Activated naive CD4-positive, alpha-beta T cell treated with anti-CD3 and anti-CD28 coated beads for 36 hours (primary cell): Measurements from ENCODE around the gene ZNF610. TPM values are rescaled to one million over a fixed set of nuclear protein-coding genes. Genes with fewer than 3 reads are reported as not detected.
A peak's percentile ranks its signal among the peaks of the same experiment; 100 is the strongest.
"Not testable (repeated sequence)": the region's sequence is repeated elsewhere in the genome, so short reads cannot be mapped to it uniquely, and the experiment has no call there.

Experiments used
- CTCF ChIA-PET: fragments of 350-600 bp; sonication (Branson Sonifier 250); formaldehyde crosslinking; loops from one replicate; lab custom pipeline; 2021; ENCODE audit warnings: antibody characterized with exemption; lab: Charles Lee
- DNase-seq: peaks from one replicate; pipeline ENCODE4 v3.0.0-alpha.2; 2020
- H3K27ac Mint-ChIP-seq: one replicate; pipeline ENCODE4 v1.8.0; 2021; ENCODE audit warnings: mild to moderate bottlenecking, mixed read lengths
- H3K27me3 Mint-ChIP-seq: one replicate; pipeline ENCODE4 v1.8.0; 2021; ENCODE audit warnings: low read depth, mixed read lengths
- H3K36me3 Mint-ChIP-seq: one replicate; pipeline ENCODE4 v1.8.0; 2021; ENCODE audit warnings: low read depth, mixed read lengths
- H3K4me1 Mint-ChIP-seq: one replicate; pipeline ENCODE4 v1.8.0; 2021; ENCODE audit warnings: low read depth, mixed read lengths
- H3K4me3 Mint-ChIP-seq: one replicate; pipeline ENCODE4 v1.8.0; 2021; ENCODE audit warnings: mild to moderate bottlenecking, moderate library complexity, mixed read lengths
- H3K9me3 Mint-ChIP-seq: one replicate; pipeline ENCODE4 v1.8.0; 2021; ENCODE audit warnings: mixed read lengths
- intact Hi-C: fragments of 100-400 bp; cut with micrococcal nuclease; formaldehyde crosslinking; loops from one replicate; pipeline ENCODE4 v1.15.1; 2023
- total RNA-seq, 2 experiments: library from RNA; stranded (reverse); gene quantifications; one replicate each; pipeline ENCODE4 v1.2.3, GENCODE V29; 2021

Gene ZNF610
- total RNA-seq, 2 experiments from 2014 or later = 0.64 TPM

DNA sequence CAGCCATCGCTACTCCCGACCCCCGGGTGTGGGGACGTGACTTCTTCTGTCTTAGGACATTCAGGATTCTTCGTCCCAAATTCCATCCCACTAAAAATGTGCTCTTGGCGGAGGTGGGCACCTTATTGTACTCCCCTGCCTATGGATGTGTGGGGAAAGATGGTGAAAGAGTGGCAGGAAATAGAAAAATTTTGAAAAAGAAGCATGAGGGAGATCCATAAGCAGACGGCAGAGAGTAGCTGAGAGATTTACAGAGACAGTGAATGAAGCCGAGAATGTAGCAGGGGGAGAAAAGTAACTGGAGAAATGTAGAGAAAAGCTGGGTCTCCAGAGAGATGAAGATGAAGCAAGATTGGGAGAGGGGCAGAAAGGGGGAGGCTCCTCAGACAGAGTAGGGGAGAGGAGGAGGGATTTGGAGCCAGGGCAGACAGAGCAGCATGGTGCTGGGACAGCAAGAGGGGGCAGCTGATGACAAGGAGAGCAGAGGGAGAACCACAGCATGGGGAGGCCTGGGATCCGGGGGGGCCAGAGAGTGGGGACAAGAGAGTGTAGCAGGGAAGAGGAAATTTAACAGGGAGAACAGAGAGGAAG is 843 bp downstream of the ZNF610 start:
- CTCF ChIA-PET = no interaction called here
- no peak for DNase-seq
- peak overlapping the region; percentile 93 for H3K4me3 Mint-ChIP-seq
- peaks cover 10% of the 10 kb centered on the region for H3K4me1 Mint-ChIP-seq
- H3K27ac Mint-ChIP-seq = peak overlapping the region; percentile 66
- intact Hi-C loops = loop anchor here (5.0 kb wide), 1 partner anchor 70 kb away; the partner anchor contains the start of gene ZNF766
- peaks cover 31% of the 10 kb centered on the region for H3K9me3 Mint-ChIP-seq
- H3K27me3 Mint-ChIP-seq = no peaks in the 10 kb centered on the region
- H3K36me3 Mint-ChIP-seq = peaks cover 22% of the 10 kb centered on the region

DNA sequence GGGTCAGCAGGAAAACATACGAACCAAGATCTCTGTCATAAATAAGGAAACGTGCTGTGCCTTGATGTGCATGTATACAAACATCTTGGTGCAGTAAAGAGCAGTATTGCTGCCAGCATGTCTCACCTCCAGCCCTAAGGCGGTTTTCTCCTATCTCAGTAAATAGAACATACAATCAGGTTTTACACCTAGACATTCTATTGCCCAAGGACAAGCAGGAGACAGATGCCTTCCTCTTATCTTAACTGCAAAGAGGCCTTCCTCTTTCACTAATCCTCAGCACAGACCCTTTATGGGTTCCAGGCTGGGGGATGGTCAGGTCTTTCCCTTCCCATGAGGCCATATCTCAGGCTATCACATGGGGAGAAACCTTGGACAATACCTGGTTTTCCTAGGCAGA is 3.0 kb downstream of the ZNF610 start:
- intact Hi-C loops = loop anchor here (5.0 kb wide), 1 partner anchor 72 kb away; the partner anchor contains the start of gene ZNF766
- not testable (repeated sequence) for H3K4me3 Mint-ChIP-seq, H3K27ac Mint-ChIP-seq

DNA sequence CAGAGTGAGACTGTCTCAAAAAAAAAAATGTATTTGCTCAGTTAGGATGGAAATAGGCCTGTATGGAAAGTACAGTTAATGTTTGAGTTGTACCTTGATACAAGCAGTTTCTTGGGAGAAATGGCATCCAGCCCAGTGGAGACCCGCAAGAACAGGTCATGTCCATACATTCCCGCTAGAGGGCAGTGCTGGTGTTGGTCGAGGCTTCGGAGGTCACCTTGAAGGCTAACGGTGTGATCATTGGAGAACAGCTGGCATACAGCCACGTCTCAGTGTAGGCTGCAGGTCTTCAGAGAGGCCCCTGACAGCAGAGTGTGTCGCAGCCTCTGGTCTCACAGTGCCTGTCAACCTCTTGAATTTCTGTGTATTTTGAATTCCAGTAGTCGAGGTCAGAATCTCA is 7.5 kb downstream of the ZNF610 start:
- DNase-seq = peak; percentile 59
- H3K4me3 Mint-ChIP-seq = no peak overlapping the region
- H3K9me3 Mint-ChIP-seq = peaks cover 26% of the 10 kb centered on the region
- H3K36me3 Mint-ChIP-seq = peaks cover 21% of the 10 kb centered on the region
- intact Hi-C loops = loop anchor here (1.0 kb wide), 1 partner anchor 405 kb away; no protein-coding TSS in a partner anchor
- H3K27me3 Mint-ChIP-seq = no peaks in the 10 kb centered on the region
- CTCF ChIA-PET = interaction anchor here (0.6 to 1.1 kb wide), 2 partner anchors 301 to 444 kb away, joined by 3 read pairs; no protein-coding TSS in a partner anchor
- H3K4me1 Mint-ChIP-seq = no peaks in the 10 kb centered on the region
- no peak overlapping the region for H3K27ac Mint-ChIP-seq

More for the DNA sequence above, 3.0 kb downstream of the ZNF610 start:
- H3K27me3 Mint-ChIP-seq, CTCF ChIA-PET, H3K4me1 Mint-ChIP-seq, DNase-seq: not testable (repeated sequence)
- Mint-ChIP-seq H3K36me3 (peaks cover 17% of the 10 kb centered on the region), H3K9me3 (peaks cover 21% of the 10 kb centered on the region)

DNA sequence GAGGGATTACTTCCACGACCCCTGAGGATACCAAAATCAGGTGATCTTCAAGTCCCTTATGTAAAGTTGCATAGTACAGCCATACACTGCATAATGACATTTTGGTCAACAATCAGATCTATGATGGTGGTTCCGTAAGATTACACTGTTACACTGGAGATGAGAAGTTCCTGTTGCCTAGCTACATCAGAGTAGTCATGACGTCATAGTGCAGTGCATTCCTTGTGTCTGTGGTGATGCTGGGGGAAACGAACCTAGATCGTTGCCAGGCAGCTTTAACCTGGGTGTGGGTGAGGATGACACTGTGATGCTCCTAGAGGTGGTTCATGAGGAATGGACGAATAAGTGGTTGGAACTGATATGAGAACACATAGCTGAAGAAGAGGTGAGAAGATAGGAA is 9.1 kb downstream of the ZNF610 start:
- CTCF ChIA-PET = interaction anchor here (0.6 to 0.8 kb wide), 3 partner anchors 23 to 1265 kb away, joined by 3 to 5 read pairs (median 3); no protein-coding TSS in a partner anchor
- Mint-ChIP-seq H3K27ac (no peak overlapping the region), H3K36me3 (peaks cover 28% of the 10 kb centered on the region), H3K4me1 (no peaks in the 10 kb centered on the region), H3K27me3 (no peaks in the 10 kb centered on the region), H3K9me3 (peaks cover 24% of the 10 kb centered on the region), H3K4me3 (no peak overlapping the region)
- intact Hi-C loops = no loop called here
- DNase-seq = no peak

DNA sequence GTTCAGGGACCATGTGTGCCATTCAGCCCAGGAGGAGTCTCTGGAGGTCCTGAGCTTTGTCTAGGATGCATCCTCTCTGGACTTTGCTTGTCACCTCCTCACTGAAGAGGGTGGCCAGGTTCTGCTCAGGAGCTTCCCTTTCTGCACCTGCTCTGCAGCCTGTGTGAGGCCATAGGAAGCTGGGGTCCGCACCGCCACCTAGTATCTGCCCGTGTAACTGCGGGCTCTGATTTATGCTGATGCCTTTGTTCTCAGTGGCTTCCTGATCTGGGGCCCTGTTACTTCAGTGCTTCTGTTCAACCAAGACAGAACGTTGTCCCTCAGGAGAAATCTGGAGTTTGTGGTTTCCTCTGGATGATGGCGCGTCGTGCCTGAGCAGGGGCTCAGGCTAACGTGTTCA is 15.5 kb downstream of the ZNF610 start:
- no peak overlapping the region for H3K4me3 Mint-ChIP-seq
- intact Hi-C loops = no loop called here
- H3K36me3 Mint-ChIP-seq = peaks cover 62% of the 10 kb centered on the region
- peaks cover 45% of the 10 kb centered on the region for H3K9me3 Mint-ChIP-seq
- H3K4me1 Mint-ChIP-seq = no peaks in the 10 kb centered on the region
- CTCF ChIA-PET = interaction anchor here (0.6 kb wide), 1 partner anchor 291 kb away, joined by 3 read pairs; no protein-coding TSS in a partner anchor
- H3K27ac Mint-ChIP-seq = no peak overlapping the region
- no peak for DNase-seq
- H3K27me3 Mint-ChIP-seq = no peaks in the 10 kb centered on the region

DNA sequence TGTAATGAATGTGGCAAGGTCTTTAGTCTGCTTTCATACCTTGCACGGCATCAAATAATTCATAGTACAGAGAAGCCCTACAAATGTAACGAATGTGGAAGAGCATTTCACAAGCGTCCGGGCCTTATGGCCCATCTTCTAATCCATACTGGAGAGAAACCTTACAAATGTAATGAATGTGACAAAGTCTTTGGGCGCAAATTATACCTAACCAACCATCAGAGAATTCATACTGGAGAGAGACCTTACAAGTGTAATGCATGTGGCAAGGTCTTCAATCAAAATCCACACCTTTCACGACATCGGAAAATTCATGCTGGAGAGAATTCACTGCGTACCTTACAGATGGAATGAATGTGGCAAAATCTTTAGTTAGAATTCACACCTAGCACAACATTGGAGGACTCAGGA is 30.4 kb downstream of the ZNF610 start:
- no peak for DNase-seq
- CTCF ChIA-PET = no interaction called here
- Mint-ChIP-seq H3K9me3 (peaks cover 50% of the 10 kb centered on the region), H3K27ac (no peak overlapping the region), H3K4me3 (no peak overlapping the region), H3K4me1 (peaks cover 10% of the 10 kb centered on the region), H3K36me3 (peaks cover 54% of the 10 kb centered on the region), H3K27me3 (no peaks in the 10 kb centered on the region)
- intact Hi-C loops = no loop called here

DNA sequence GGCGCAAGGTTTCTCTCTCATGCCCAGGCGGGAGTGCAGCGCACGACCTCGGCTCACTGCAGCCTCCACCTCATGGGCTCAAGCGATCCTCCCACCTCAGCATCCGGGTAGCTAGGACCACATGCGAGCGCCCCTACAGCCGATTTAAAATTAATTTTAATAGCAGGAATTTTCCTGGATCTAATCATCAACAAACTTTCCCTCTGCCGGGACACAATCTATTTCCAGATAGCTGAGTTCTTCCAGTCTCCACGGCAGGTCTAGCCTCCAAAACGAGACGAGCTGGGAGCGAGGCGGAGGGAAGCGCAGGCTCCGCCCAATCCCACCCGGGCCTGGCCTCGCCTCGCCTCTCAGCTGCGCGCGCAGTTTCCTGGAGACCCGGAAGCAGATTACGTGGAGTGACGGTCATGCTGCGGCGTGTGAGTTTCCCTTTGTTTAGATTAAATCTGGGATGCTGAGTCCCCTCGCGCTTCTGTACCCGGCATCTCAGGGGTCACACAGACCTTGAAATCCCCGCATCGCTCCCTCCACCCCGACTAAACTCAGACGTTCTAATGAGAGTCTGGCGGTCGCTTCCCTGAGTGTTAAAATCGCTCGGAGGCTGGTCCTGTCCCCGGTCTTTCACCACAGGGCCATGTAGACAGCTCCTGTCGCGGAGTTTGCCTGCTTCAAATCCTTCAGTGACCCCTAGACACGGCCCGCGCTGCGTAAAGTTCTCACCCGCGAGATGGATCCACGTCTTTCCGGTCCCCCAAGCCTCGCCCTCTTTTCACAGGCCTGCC is 33.7 kb downstream of the ZNF610 start, which contains the start of gene ZNF880:
ZNF880 (plus strand) TSS at position 365 of the 782 bp plus-strand sequence; CDS start at position 408, 43 bp downstream.
- Mint-ChIP-seq H3K4me3 (peak within 1 kb of the TSS; percentile 91), H3K27me3 (no peaks in the 10 kb centered on the region), H3K36me3 (peaks cover 63% of the 10 kb centered on the region), H3K9me3 (peaks cover 52% of the 10 kb centered on the region), H3K4me1 (peaks cover 10% of the 10 kb centered on the region), H3K27ac (peak within 1 kb of the TSS; percentile 95)
- CTCF ChIA-PET = no interaction called here
- intact Hi-C loops = loop anchor here (2.0 kb wide), 1 partner anchor 27 kb away; the partner anchor contains the start of gene ZNF528
- DNase-seq = peak; percentile 94

DNA sequence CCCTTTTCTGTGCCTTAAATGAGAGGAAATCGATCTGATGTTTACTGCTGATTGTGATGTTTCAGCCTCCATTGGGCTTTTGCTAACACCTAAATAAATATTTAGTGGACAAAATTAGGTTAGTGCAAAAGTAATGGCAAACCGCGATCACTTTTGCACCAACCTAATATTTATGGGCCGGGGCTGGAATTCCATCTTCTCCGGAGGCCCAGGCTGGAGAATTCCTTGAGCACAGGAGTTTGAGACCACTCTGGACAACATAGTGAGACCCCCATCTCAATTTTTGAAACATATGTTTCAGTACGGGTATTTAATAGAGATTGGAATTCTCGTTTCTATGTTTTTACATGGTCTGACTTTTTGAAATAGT is 34.3 kb downstream of the ZNF610 start:
- Mint-ChIP-seq H3K36me3 (peaks cover 68% of the 10 kb centered on the region), H3K27ac (peak overlapping the region; percentile 95), H3K4me1 (peaks cover 10% of the 10 kb centered on the region), H3K27me3 (no peaks in the 10 kb centered on the region), H3K4me3 (peak overlapping the region; percentile 91), H3K9me3 (peaks cover 51% of the 10 kb centered on the region)
- CTCF ChIA-PET = no interaction called here
- no peak for DNase-seq
- intact Hi-C loops = loop anchor here (2.0 kb wide), 1 partner anchor 26 kb away; the partner anchor contains the start of gene ZNF528

DNA sequence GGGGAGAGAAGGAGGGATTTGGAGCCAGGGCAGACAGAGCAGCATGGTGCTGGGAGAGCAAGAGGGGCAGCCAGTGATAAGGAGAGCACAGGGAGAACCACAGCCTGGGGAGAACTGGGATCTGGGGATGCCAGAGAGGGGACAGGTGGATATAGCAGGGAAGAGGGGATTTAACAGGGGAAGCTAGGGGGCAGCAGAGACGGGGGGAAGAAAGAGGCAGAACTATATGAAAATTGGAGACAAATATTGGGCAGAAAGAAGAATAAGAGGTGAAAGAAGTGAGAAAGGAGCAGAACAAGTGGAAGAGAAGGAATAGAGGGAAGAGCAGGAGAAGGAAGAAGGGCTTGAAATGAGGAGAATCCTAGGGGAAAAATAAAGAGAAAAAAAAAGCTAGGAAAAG is 55.1 kb downstream of the ZNF610 start:
- Mint-ChIP-seq H3K27me3 (no peaks in the 10 kb centered on the region), H3K9me3 (peaks cover 59% of the 10 kb centered on the region), H3K27ac (no peak overlapping the region), H3K4me1 (no peaks in the 10 kb centered on the region), H3K4me3 (no peak overlapping the region), H3K36me3 (peaks cover 43% of the 10 kb centered on the region)
- CTCF ChIA-PET = no interaction called here
- intact Hi-C loops = no loop called here
- DNase-seq = no peak

DNA sequence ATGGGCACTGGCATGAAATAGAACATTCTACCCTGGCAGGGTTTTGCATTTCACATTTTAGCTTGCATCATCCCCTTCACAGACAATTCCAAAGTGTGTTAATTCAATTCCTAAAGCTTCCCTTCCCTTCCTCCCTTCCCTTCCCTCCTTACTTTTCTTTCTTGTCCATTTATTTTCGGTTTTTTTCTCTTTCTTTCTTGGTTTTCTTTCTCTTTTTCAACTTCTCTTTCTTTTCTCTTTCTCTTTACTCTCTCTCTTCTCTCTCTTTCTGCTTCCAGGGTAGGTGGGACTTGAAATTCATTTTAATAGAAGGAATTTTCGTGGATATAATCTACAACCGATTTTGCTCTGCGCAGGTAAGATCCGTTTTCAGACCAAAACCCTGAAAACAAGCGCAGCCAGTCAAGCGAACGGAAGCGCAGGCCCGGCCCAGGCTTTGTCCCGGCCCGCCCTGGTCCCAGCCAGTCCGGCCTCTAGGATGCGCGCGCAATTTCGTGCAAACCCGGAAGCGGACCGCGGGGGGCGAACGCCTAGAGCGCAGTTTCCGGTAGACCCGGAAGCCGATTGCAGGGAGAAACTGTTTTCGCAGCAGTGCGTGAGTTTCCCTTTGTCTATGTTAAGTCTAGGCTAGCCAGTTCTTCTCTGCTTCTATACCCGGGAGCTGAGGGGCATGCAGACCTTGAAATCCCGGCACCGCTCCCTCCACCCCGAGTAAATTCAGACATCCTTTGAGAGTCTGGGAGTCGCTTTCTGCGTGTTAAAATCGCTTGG is 61.5 kb downstream of the ZNF610 start, which contains the start of gene ZNF528:
ZNF528 (plus strand) TSS at position 540 of the 771 bp plus-strand sequence. CDS start 4,165 bp downstream, outside the sequence.
- peaks cover 42% of the 10 kb centered on the region for H3K9me3 Mint-ChIP-seq
- CTCF ChIA-PET = no interaction called here
- H3K27me3 Mint-ChIP-seq = no peaks in the 10 kb centered on the region
- intact Hi-C loops = loop anchor here (2.0 to 5.0 kb wide), 2 partner anchors 27 to 130 kb away; partner anchors contain the start of gene ZNF808
- H3K27ac Mint-ChIP-seq = peak within 1 kb of the TSS; percentile 75
- H3K4me1 Mint-ChIP-seq = peaks cover 15% of the 10 kb centered on the region
- peak; percentile 95 for DNase-seq
- H3K36me3 Mint-ChIP-seq = peaks cover 69% of the 10 kb centered on the region
- H3K4me3 Mint-ChIP-seq = peak within 1 kb of the TSS; percentile 76

DNA sequence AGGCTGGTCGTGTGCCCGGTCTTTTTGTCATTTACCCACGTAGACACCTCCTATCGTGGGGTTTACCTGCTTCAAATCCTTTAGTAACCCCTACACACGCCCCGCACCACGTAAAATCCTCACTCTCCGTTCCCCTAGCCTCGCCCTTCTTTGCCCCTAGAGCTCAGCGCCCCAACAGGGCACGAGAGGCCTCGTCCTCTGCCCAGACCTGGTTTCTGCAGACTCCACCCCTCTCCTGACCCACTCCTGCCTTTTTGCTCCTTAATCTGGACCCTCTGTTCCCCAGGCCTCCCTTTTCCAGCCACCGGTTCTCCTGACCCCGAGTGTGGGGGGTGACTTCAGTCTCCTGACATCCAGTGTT is 62.0 kb downstream of the ZNF610 start:
- H3K4me1 Mint-ChIP-seq = peaks cover 15% of the 10 kb centered on the region
- CTCF ChIA-PET = no interaction called here
- H3K27me3 Mint-ChIP-seq = no peaks in the 10 kb centered on the region
- peaks cover 70% of the 10 kb centered on the region for H3K36me3 Mint-ChIP-seq
- H3K4me3 Mint-ChIP-seq = peak overlapping the region; percentile 76
- H3K9me3 Mint-ChIP-seq = peaks cover 41% of the 10 kb centered on the region
- DNase-seq = no peak
- peak overlapping the region; percentile 65 for H3K27ac Mint-ChIP-seq
- intact Hi-C loops = loop anchor here (5.0 kb wide), 1 partner anchor 129 kb away; the partner anchor contains the start of gene ZNF808

DNA sequence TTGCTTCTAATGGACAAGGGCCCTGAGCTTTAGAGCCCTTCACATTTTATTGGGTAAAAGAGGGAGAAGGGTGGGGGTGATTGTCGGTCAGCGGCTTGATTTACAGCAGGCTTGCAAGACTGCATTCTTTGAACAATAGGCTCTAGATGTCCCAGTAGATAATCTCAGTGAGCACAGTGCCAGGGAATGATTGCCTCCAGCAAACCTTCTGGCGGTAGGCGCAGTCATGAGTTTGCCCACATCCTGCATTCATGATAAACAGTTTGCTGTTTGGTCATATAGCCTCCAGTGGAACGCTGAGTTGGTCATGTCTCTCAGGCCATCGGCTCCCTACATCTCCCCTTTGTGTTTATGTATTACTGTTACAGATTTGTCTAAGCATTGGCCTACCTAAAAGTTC is 74.2 kb downstream of the ZNF610 start:
- CTCF ChIA-PET = no interaction called here
- no peak overlapping the region for H3K27ac Mint-ChIP-seq
- no peak overlapping the region for H3K4me3 Mint-ChIP-seq
- H3K27me3 Mint-ChIP-seq = no peaks in the 10 kb centered on the region
- intact Hi-C loops = no loop called here
- peaks cover 93% of the 10 kb centered on the region for H3K36me3 Mint-ChIP-seq
- no peaks in the 10 kb centered on the region for H3K4me1 Mint-ChIP-seq
- no peak for DNase-seq
- H3K9me3 Mint-ChIP-seq = peaks cover 71% of the 10 kb centered on the region
